OCI-LY3 (cell line): ENCODE data around the gene FOXC1.

Experiments used
- H2AFZ ChIP-seq: fragments of 200-600, 300-600 bp; shearing (Covaris generic); 2 replicates; pipeline ENCODE4 v1.6.0; 2014; ENCODE audit warnings: antibody characterized with exemption, low read depth, low read length
- H3K27ac ChIP-seq: fragments of 200-600, 300-600 bp; sonication (generic); 2 replicates; pipeline ENCODE4 v1.5.1; 2014; ENCODE audit warnings: mild to moderate bottlenecking, low read length, moderate library complexity, mixed read lengths
- H3K27me3 ChIP-seq: fragments of 200-600, 300-600 bp; sonication (generic); 2 replicates; pipeline ENCODE4 v1.6.1; 2014; ENCODE audit warnings: low read depth, low read length, mixed read lengths
- H3K36me3 ChIP-seq: fragments of 200-600, 300-600 bp; sonication (generic); replicated peaks from 2 replicates; pipeline ENCODE3; 2014; ENCODE audit warnings: low read depth, low read length, mixed read lengths
- H3K4me1 ChIP-seq: fragments of 300-600, 200-600 bp; sonication (generic); 2 replicates; pipeline ENCODE4 v1.6.1; 2014; ENCODE audit warnings: low read length, mixed read lengths
- H3K4me2 ChIP-seq: fragments of 200-600, 300-600 bp; sonication (generic); 2 replicates; pipeline ENCODE4 v1.6.1; 2014; ENCODE audit warnings: low read length, mixed read lengths
- H3K4me3 ChIP-seq: fragments of 300-600, 200-600 bp; sonication (generic); 2 replicates; pipeline ENCODE4 v1.5.1; 2014; ENCODE audit warnings: antibody characterized with exemption, mild to moderate bottlenecking, low read length, moderate library complexity
- H3K79me2 ChIP-seq: fragments of 300-600, 200-600 bp; shearing (Covaris generic); 2 replicates; pipeline ENCODE4 v1.6.1; 2014; ENCODE audit warnings: mild to moderate bottlenecking, low read length, mixed read lengths
- H3K9ac ChIP-seq: fragments of 300-600, 200-600 bp; shearing (Covaris generic); 2 replicates; pipeline ENCODE4 v1.6.0; 2014; ENCODE audit warnings: mild to moderate bottlenecking, low read length, moderate library complexity
- H3K9me3 ChIP-seq: fragments of 200-600, 300-600 bp; shearing (Covaris generic); 2 replicates; pipeline ENCODE4 v1.6.1; 2014; ENCODE audit warnings: low read length, mixed read lengths; ENCODE audit not compliant: insufficient read depth
- H4K20me1 ChIP-seq: fragments of 200-600, 300-600 bp; sonication (generic); 2 replicates; pipeline ENCODE4 v1.6.1; 2016; ENCODE audit warnings: low read length, mixed read lengths; ENCODE audit not compliant: insufficient read depth
- CTCF ChIP-seq: fragments of 200-600, 300-600 bp; sonication (generic); IDR thresholded peaks from 2 replicates; pipeline ENCODE4 v1.5.1; 2014; ENCODE audit warnings: antibody characterized with exemption, low read length, low read depth
- EZH2phosphoT487 ChIP-seq: fragments of 200-600 bp; shearing (Covaris generic); IDR thresholded peaks from 2 replicates; pipeline ENCODE4 v1.6.1; 2018; ENCODE audit warnings: antibody characterized with exemption, mixed run types, low read depth

FOXC1 gene

GRCh38 chr6:1601158-1602048 lies 8.3 kb upstream of the FOXC1 start:
- Histone ChIP-seq H3K4me2 (no peak overlapping the region), H3K27ac (no peak overlapping the region), H2AFZ (no peak overlapping the region), H4K20me1 (no peaks in the 10 kb centered on the region), H3K4me3 (no peak overlapping the region), H3K9me3 (no peaks in the 10 kb centered on the region), H3K4me1 (peaks cover 8% of the 10 kb centered on the region), H3K79me2 (no peaks in the 10 kb centered on the region), H3K27me3 (no peaks in the 10 kb centered on the region), H3K36me3 (no peaks in the 10 kb centered on the region), H3K9ac (no peak overlapping the region)
- no peak for TF ChIP-seq CTCF
- no peak for TF ChIP-seq EZH2phosphoT487

DNA sequence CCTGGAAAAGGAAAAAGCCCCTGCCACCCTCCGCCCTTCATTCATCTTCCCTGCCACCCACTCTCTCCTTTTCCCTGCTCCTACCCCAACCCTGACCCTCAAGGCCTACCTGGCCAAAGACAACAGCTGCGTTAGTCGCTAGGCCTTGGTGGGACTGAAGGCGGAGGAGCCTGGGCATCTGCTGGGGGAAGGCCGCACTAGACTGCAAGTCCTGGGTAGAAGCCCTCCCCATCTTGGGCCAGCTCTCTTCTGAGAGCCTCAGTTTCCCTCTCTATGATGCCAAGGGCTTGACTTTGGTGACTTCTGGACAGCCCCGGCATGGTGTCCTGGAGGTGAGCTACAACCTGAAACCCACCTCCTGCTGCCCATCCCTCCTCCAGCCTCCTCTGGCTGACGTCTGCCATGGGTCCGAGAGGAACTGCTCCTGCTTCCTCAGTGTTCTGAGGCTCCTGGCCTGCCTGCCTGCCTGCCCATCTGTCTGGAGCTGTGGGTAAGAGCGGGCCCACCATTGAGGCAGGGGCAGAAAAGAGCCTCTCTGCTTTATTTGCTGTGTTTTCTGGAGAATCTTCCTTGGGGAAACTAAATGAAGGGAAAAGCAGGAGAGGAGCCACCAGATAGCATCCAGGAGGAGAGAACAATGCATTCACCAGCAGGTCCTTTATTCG lies 7.5 kb upstream of the FOXC1 start:
- Histone ChIP-seq H3K36me3 (no peaks in the 10 kb centered on the region), H3K27me3 (no peaks in the 10 kb centered on the region), H3K27ac (no peak overlapping the region)

DNA sequence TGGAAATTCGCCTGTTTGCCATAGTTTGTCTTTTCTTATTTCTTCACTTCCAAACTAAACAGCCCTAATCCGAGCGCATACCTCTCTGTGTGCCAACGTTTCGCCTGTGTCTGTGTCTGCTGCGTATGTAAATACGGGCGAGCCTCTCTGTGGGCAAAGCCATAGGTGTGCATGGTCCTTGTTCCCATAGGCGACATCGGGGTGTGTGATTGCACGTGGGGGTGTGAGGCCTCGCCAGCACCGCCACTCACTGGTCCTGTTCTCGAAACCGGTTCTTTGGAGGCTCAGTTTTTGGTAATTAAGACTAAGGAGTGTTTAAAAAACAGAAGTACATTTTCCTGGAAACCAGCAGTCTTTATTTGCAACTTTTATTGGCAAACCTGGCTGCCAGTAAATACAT lies 6.0 kb upstream of the FOXC1 start:
- Histone ChIP-seq H3K9me3 (no peaks in the 10 kb centered on the region), H3K9ac (no peak overlapping the region), H3K4me3 (no peak overlapping the region), H3K36me3 (no peaks in the 10 kb centered on the region), H3K79me2 (no peaks in the 10 kb centered on the region), H3K4me2 (peak overlapping the region; percentile 76), H3K4me1 (peaks cover 24% of the 10 kb centered on the region), H2AFZ (no peak overlapping the region), H3K27ac (no peak overlapping the region), H4K20me1 (no peaks in the 10 kb centered on the region), H3K27me3 (no peaks in the 10 kb centered on the region)
- TF ChIP-seq CTCF (no peak), EZH2phosphoT487 (no peak)

More for the DNA sequence above, 7.5 kb upstream of the FOXC1 start:
- H3K9ac ChIP-seq, result no peak overlapping the region
- TF ChIP-seq EZH2phosphoT487 (no peak), CTCF (no peak)
- H3K4me2 ChIP-seq, result no peak overlapping the region
- H4K20me1 ChIP-seq, result no peaks in the 10 kb centered on the region
- H3K4me3 ChIP-seq, result no peak overlapping the region
- H2AFZ ChIP-seq, result no peak overlapping the region
- no peaks in the 10 kb centered on the region for H3K9me3 ChIP-seq
- H3K4me1 ChIP-seq, result peaks cover 10% of the 10 kb centered on the region
- H3K79me2 ChIP-seq, result no peaks in the 10 kb centered on the region

DNA sequence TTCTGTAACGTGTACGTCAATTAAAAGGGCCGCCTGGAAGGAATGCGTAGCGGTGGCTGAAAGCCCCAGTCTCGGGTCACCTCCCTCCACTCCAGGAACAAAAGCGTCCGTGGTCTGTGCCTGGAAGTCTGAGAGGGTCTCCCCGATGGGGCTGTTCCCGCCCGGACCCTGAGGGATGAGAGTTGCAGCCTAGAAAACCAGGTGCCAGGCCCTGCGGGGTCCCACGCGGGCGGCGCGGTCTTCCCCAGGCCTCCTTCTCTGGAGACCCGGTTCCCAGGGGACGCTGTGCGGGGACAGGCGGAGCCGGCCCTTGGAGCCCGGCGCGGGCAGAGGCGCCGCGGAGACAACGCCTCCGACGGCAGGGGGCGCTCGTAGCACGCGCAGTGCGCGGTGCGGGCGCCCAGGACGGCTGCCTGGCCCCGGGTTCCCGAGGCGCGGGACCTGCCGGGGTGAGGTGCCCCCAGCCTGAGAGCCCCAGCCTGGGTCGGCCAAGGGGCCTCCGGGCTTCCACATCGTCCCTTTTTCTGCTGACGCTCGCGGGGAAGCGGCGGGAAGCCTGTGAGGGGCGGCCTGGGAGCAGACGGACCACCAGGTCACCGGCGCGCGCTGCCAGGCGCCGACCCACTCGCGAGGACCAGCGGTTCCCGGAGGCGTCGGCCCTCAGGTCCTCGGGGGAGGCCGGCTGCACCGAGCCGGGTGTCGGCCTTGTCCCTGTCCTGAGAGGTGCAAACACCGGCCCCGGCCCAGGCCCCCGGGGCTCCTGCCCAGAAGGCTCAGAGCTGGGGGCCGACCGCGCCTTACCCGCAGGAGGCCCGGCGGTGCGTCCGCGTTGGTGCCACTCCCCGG lies 5.3 kb upstream of the FOXC1 start:
- Histone ChIP-seq H4K20me1 (no peaks in the 10 kb centered on the region), H3K4me3 (peak overlapping the region; percentile 63), H3K9me3 (no peaks in the 10 kb centered on the region), H2AFZ (no peak overlapping the region), H3K79me2 (no peaks in the 10 kb centered on the region), H3K4me1 (peaks cover 25% of the 10 kb centered on the region), H3K36me3 (no peaks in the 10 kb centered on the region), H3K9ac (no peak overlapping the region), H3K27ac (no peak overlapping the region), H3K27me3 (no peaks in the 10 kb centered on the region), H3K4me2 (peak overlapping the region; percentile 76)
- TF ChIP-seq CTCF, result peak; percentile 62
- TF ChIP-seq EZH2phosphoT487, result no peak
